HL-60/S4 (cell line): ENCODE data around the gene ZG16B.

Experiments used
- in situ Hi-C: fragments of 300-500 bp; cut with MboI; formaldehyde crosslinking; loops from 2 replicates; pipeline ENCODE4 v1.14.3; 2022; ENCODE audit warnings: low sequenced_read_pairs

Gene ZG16B

GRCh38 chr16:2865651-2866050 lies 35.5 kb downstream of the ZG16B start:
- in situ Hi-C loops, result no loop called here

GRCh38 chr16:2866431-2866830 lies 36.3 kb downstream of the ZG16B start:
- in situ Hi-C loops, result no loop called here

GRCh38 chr16:2867661-2867986 lies 37.5 kb downstream of the ZG16B start:
- in situ Hi-C loops, result no loop called here

GRCh38 chr16:2867987-2868789 lies 38.1 kb downstream of the ZG16B start:
- in situ Hi-C loops, result no loop called here

- in situ Hi-C loops, result no loop called here
Measured at GRCh38 chr16:2871926-2872325, 41.8 kb downstream of the ZG16B start.

- in situ Hi-C loops, result no loop called here
Measured at GRCh38 chr16:2874032-2874911, 44.2 kb downstream of the ZG16B start.

GRCh38 chr16:2874912-2875362 lies 44.8 kb downstream of the ZG16B start:
- in situ Hi-C loops, result no loop called here

GRCh38 chr16:2879854-2880508 lies 49.9 kb downstream of the ZG16B start:
- in situ Hi-C loops, result no loop called here
